ENCODE measurements around the gene MAML2. TPM values are rescaled to one million over a fixed set of nuclear protein-coding genes. Genes with fewer than 3 reads are reported as not detected.

MAML2 gene
- total RNA-seq, 1 donor from 2014 or later: 4.4 TPM

GRCh38 chr11:96339706-96340554 is 3.1 kb downstream of the MAML2 start:
- DNase-seq (ENCODE audit: low read depth in 2 of 2): no peak

DNA sequence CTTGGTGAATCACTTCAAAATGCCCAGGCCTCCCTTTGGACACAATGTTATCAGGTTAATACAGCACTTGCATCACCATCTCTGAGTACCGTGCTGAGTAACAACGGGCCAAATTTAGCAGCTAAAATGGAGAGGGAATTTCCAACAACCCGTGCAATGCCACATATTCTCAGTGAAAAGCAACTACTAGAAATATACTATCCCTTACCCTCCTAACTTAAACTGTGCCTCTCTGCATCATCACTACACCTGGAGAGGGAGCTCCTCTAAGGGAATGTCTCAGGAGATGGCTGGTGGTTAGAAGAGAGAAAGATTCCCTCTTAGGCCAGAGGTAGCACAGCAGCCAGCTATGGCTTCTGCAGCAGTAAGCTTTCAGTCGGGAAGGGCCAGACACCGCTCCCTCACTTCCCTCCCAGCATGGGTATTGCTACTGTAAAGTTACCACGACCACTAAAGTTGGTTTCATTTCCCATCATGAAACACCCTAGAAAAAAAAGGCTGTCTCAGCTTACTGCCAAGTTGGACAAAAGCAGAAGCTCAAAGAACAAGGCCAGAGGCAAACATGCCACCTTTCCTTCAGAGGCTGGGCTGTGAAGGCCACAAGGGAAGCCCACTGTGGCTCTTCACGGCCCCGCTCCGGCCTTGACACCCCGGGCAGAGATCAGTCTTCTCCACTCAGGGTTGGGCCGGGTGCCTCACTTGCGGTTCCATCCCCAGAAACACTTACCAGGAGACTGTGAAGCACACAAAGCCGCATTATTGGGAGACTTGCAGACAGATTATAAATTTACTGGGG is 3.9 kb downstream of the MAML2 start:
- DNase-seq (ENCODE audit: low read depth in 2 of 2): peak in 1 of 2 donors; percentile 70

DNA sequence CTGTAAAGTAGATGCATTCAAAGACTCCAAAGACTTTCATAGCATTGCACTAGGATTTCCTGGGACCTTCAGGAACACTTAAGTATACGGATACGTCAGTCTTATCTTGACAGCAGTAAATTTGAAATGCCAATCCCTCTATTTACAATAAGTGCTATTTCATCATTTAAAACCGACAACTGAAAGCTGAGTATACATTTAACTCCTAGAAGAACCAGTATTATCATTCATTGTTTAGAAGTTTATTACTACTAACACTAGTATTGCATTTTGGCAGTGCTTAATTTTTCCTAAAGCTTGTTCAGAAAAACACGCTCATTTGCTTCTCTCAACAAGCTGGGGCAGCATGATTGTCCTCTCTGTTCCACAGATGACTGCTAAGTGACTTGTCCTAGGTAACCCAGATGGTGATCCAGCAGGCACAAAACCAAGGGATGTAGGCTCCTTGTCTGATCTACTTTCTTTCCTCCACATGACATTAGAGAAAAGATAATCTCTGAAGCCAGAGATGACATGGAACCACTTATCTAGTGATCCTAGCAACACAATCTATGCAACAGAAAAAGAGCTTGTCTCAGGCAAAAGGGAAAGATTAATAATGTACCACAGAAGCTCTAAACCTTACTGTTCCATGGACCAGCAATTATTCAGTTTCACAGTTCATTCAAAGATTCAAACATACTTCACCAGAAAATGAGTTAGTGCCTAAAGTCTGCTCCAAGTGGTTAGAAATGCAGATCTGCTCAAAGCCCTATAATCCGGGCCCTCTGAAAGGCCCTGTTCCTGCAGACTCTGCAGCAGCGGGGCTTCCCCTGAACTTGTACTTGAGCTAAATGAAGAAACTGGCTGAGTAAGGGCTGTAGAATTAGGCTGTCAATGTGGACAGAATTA is 5.2 kb downstream of the MAML2 start:
- no peak for DNase-seq (ENCODE audit: low read depth in 2 of 2)

DNA sequence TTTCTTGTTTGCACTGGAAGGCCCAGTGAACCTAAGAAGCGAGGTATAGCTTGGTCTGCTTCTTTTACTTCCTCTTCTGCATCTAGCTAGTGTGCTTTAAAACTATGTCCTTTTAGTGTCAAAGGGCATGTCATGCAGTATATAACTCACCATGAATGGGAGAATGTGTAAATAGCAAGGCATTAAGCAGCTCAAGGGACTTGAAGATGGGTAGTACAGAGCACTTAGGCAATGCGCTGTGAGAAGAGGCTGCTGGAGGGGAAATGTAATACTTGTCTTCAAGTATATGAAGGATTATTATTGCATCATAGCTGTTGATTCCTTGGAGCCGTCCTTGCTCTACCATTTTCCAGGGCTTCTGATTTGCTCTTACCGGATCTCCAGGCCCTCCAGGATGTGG is 7.6 kb downstream of the MAML2 start:
- no peak for DNase-seq (ENCODE audit: low read depth in 2 of 2)

DNA sequence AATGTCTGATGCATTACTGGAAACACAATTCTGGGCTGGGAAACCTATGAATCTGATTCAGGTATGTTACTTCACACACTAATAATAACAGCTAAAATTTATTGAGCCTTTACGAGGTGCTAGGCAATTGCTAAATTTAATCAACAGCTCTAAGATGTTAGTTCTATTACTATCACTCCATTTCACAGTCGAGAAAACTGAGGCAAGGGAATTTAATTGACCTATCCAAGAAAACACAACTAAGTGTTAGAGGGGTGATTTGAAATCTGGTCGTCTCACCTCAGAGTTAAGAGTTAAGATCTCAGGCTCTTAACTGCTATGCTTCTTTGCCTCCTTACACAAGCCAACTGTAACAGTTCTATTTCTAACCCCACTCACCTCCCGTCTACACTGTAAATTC is 8.8 kb downstream of the MAML2 start:
- no peak for DNase-seq (ENCODE audit: low read depth in 2 of 2)

DNA sequence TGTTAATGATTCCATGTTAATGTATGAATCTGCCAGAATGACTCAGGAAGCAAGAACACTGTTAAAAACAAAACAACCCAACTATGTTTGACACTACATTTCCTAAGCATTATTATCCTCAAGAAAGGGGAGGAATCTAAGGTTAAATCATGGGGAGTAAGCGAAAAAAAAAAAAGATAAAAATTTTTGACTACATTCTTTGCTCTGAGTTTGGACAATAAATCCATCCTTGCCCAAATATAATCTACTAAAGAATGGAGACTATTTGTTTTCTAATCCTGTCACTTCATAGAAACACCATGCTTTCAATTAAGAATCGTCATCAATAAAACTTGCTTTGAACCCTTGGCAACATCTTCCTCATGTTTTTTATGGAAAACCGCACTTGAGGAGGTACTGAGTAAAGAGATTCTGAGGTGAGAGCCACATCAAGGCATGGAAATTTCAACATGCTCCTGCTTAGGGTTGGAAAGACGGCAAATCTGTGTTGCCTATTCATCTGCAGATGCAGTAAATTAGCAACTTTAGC is 9.7 kb downstream of the MAML2 start:
- no peak for DNase-seq (ENCODE audit: low read depth in 2 of 2)

DNA sequence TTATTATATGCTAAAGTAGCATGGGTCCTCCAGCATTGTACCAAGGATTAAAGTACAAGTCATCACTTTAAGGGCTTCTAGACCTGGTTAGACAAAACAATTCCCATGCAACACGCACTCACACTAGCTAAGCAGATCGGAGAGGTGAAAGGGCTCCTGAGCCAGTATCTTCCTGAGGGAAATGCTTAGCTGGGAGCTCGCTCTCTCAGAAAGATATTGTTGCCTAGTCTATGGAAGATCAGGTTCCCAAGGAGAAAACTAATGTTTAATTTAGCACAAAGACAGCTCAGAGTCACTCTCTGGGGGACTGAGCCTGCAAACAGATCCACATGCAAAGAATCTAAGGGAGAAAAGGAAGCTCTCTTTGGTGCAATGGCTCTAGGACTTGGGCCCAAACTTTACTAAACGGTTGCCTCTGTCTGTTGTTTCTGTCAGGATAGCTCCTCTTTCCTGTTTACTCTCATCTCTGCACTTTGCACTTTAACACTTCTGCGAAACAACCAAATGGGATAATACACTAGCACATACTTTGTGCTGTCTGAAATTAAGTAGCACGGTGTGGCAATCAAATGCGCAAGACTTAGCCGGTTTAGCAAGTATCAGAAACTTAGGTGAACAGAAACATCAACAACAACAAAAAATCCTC is 10.7 kb downstream of the MAML2 start:
- DNase-seq (ENCODE audit: low read depth in 2 of 2): no peak

- no peak for DNase-seq (ENCODE audit: low read depth in 2 of 2)
These were observed 11.3 kb downstream of the MAML2 start for GRCh38 chr11:96331699-96332116.

GRCh38 chr11:96330511-96330859 is 12.5 kb downstream of the MAML2 start:
- no peak for DNase-seq (ENCODE audit: low read depth in 2 of 2)

DNA sequence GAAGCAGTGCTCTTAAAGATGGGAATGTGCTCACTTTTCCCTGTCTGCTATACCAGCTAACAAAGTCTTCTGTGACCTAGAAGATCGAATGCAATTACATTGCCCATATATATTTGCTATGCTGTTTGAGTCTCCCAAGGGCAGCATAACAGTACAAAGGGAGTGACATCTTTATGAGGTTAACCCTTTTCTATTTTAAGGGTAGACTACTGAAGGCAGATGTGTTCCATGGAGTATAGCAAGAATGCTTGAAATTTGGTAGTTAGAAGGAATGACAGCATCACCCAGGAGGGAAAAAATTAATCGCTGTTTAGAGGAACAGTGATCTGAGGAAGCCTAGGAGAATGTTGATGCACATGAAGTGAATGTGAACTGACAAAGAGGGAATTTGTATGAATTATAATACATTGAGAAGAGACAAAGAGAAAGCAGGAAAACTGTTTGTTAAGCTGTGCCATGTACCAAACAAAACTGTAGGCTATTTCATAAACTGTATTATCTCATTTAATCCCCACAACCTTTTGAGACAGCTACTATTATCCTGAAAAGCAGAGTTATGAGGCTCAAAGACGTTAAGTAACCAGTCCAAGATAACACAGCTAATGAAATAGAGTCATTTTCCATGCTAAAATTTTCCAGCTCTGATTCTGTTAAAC is 13.0 kb downstream of the MAML2 start:
- no peak for DNase-seq (ENCODE audit: low read depth in 2 of 2)

GRCh38 chr11:96329419-96329818 is 13.6 kb downstream of the MAML2 start:
- no peak for DNase-seq (ENCODE audit: low read depth in 2 of 2)

GRCh38 chr11:96328395-96329010 is 14.5 kb downstream of the MAML2 start:
- no peak for DNase-seq (ENCODE audit: low read depth in 2 of 2)

DNA sequence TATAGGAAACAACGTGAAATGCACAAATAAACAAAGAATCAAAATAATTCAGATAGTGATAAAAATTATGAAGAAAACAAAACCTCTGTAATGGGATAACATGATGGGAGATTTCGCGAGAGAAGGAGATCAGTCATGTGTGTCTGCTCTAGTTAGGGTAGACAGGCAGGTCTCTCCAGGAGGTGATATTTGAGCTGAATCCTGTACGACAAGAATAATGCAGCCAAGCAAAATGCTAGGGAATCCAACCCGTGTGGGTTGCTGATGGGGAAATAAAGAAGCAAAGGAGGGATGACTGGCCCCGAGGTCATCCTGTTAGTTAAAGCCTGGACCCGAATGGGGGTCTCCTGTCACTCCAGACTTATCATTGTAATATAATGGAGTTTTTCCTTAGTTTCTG is 16.0 kb downstream of the MAML2 start:
- no peak for DNase-seq (ENCODE audit: low read depth in 2 of 2)

DNA sequence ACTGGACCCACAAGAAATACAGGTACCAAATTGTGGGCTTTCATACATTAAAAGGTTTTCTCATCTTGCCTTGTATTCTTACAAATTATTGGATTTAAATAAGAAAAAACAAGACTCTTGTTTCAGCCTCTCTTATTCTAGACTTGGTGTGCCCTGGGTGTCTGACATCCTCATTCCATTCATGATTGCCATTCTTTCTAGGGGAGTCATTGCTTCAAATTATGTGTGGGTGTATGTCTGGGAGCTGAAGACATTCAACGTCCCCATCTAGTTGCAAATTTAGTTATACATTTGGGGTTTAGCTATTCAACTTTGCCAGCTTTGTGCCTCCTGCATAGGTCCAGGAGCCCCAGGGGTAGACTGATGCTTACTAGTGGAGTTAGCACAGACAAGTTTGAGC is 18.1 kb downstream of the MAML2 start:
- no peak for DNase-seq (ENCODE audit: low read depth in 2 of 2)

- DNase-seq (ENCODE audit: low read depth in 2 of 2): no peak
These were observed 19.4 kb downstream of the MAML2 start for GRCh38 chr11:96323642-96323985.

DNA sequence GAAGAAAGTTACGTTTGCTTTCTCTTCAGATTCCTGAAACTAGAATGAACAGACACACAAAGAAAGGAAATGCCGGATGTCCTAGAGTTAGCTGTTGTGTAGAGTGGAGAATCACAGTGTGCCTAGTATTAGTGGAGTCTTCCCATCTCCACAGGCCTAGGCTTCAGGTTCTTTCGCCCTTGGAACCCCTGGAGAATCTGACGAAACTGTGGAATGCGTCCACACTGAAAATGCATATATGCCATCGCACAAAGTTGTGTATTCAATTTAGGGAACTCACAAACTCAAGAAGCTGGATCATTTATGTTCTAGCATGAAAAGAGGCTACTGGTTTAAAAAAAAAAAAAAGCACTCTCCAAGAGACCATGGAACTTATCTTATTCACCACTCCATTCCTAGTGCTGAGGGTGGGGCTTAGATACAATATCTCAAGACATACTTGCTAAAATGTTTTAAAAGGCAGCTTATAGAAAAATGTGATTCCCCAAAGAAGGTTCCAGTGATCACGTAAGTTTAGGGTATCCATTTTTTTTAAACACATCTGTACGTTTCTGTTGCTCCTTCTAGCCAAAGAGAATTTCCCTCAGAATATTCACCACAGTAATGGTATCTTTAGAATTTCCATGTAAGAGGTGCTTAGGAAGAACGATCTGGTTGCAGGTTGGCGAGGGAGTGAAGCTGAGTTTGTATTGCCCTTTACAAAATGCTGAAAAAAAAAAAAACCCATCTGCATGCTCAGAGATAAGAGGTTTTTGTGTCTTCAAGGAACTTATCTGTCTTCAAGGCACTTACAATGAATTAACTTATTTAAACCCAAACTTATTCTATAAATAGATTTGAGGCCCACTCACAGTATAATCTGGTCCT is 20.0 kb downstream of the MAML2 start:
- DNase-seq (ENCODE audit: low read depth in 2 of 2): no peak

DNA sequence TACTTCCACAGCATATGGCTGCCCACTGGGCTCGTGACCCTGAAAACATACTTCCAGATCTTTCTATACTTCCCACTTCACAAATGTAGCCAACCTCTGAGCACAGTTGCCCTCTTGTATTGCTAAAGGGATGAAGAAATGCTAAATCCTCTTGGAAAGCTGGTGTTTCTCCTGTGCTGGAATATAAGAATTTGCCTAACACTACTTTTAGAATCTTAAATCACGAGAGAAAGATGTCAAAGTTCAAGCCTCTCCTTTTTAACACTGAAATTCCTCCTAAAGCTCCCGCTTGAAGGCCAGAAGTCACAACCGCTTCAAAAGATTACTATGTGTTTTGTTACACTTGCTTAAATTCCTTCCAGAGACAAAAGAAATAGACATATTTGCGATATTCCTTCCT is 21.9 kb downstream of the MAML2 start:
- DNase-seq (ENCODE audit: low read depth in 2 of 2): no peak

DNA sequence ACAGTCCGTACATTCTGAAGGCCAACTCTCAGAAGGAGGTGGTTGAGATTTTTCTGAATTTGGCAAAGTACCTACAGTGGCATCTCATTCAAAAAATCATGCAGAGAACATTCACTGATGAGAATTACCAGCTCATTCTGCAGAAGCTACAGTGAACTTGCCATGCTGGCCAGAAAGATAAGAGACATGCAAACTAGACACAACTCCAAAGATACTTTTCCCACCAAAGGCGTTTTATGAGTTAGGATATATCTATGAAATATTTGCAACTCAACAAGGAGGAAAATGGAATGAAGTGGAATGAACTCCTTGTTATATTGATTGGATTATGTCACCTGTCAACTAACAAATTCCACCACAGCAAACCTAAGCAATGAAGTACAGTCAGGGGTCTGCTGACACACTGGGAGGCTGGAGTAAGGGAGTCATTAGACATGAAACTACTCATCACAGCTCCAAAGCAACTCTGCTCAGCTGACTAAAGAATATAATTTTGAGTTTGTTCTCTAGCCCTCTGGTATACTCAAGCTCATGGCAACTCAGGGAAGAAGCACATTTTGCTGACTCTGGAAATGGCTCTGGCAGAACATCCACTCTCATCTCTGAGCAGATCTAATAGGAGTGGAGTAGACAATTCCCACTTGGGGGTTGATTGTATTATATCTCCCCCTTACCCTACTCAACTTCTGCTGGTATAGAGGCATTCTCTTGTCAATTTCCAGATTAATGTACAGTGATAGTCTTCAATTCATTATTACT is 22.9 kb downstream of the MAML2 start:
- no peak for DNase-seq (ENCODE audit: low read depth in 2 of 2)

- no peak for DNase-seq (ENCODE audit: low read depth in 2 of 2)
These were observed 24.1 kb downstream of the MAML2 start for GRCh38 chr11:96318850-96319249.

Measured in dermis microvascular lymphatic vessel endothelial cell (primary cell).